GM06990 (cell line): Measurements from ENCODE around the gene HS3ST6.
A peak's percentile ranks its signal among the peaks of the same experiment; 100 is the strongest.

ENCODE experiments used
- DNase-seq: peaks from one replicate; pipeline ENCODE4 v3.0.0-alpha.2; 2011; ENCODE audit not compliant: insufficient read length; ENCODE audit errors: extremely low read depth
- H3K27me3 ChIP-seq: replicated peaks from 2 replicates; pipeline ENCODE4 v1.6.0; 2011; ENCODE audit warnings: low read length; ENCODE audit not compliant: control insufficient read depth, insufficient read depth
- H3K36me3 ChIP-seq: 2 replicates; pipeline ENCODE4 v1.5.1; 2011; ENCODE audit warnings: low read length; ENCODE audit not compliant: control insufficient read depth, insufficient read depth
- H3K4me3 ChIP-seq: replicated peaks from 2 replicates; pipeline ENCODE4 v1.5.1; 2011; ENCODE audit warnings: low read depth, mild to moderate bottlenecking, control low read depth, low read length
- TF ChIP-seq, protein P1 (sequence below): IDR thresholded peaks from 2 replicates; pipeline ENCODE4 v1.5.1; 2011; ENCODE audit warnings: low read length, control low read depth, mild to moderate bottlenecking, inconsistent platforms; ENCODE audit not compliant: insufficient read depth, poor library complexity, severe bottlenecking

Gene HS3ST6

DNA sequence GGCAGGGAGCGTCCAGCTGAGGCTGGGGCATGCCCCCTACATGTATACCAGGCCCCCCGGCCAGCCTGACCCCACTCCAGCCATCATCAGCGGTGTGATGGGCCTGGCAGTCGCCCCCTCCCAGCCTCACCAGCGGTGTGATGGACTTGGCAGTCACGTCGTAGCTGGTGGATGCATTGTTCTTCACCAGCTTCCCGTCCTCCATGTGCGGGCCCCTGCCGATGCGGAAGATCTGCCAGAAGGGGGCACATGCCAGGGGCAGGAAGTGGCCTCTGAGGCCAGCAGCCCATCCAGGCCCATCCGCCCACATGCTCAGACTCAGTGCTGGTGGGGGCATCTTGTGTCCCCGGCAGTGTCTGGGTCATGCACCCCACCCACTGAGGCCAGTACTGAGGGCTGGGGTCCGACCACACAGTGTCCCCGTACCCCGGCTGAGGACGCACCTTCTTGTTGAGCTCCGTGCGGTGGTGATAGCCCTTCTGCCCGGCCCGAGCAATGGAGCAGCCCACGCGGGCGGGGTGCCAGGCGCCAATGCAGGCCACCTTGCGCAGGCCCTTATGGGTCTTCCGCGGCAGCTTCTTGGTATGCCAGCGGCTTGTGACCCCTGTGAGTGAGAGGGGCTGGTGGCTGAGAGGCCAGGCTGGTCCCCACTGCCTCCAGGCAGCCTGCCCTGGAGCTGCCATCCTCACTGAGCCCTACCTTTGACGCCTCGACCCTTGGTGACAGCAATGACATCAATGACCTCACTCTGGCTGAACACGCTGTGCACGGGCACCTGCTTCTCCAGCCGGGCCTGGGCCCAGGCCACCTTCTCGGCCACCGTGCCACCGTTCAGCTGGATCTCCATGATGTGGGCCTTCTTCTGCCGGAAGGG is 28.5 kb upstream of the HS3ST6 start:
- Histone ChIP-seq H3K36me3 (no peaks in the 10 kb centered on the region), H3K27me3 (no peaks in the 10 kb centered on the region), H3K4me3 (no peak overlapping the region)
- TF ChIP-seq, protein P1, sequence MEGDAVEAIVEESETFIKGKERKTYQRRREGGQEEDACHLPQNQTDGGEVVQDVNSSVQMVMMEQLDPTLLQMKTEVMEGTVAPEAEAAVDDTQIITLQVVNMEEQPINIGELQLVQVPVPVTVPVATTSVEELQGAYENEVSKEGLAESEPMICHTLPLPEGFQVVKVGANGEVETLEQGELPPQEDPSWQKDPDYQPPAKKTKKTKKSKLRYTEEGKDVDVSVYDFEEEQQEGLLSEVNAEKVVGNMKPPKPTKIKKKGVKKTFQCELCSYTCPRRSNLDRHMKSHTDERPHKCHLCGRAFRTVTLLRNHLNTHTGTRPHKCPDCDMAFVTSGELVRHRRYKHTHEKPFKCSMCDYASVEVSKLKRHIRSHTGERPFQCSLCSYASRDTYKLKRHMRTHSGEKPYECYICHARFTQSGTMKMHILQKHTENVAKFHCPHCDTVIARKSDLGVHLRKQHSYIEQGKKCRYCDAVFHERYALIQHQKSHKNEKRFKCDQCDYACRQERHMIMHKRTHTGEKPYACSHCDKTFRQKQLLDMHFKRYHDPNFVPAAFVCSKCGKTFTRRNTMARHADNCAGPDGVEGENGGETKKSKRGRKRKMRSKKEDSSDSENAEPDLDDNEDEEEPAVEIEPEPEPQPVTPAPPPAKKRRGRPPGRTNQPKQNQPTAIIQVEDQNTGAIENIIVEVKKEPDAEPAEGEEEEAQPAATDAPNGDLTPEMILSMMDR = no peak
- no peak for DNase-seq

DNA sequence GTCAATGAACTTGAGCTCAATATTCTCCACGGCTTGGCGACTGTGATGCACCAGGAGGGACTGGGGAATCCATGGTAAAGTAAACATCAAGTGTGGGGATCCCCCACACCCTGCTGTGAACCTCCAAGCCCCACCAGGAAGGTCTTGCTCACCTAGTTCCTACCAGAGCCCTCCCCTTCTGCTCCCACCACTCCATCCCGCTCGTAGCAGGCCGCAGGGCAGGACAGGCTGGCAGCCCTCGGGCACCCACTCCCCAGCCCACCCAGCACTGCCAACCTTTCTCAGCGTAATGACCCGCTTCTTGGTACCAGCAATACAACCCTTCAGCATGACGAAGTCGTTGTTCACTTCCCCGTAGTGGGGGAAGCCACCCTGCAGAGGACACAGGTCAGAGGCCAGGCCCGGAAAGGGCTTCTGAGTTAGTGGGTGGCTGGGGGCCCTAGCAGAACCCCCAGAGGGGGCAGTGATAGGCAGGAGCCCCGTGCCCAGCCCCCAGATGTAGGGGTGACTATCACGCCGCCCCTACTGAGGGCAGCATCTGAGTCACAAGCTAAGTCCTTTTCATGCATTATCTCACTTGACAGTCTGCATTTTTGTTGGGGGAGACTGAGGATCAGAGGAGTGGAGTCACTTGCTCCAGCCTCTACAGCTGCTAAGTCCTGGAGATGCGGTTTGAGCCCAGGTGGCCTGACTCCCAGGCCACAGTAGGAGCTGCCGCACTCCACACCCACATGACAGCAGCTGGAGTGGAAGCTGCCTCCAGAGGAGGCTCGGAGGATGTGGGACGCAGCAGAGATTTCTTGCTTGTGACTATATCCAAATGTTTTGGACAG is 27.6 kb upstream of the HS3ST6 start:
- TF ChIP-seq, protein P1 = no peak
- no peaks in the 10 kb centered on the region for H3K27me3 ChIP-seq
- no peak for DNase-seq
- peaks cover 2% of the 10 kb centered on the region; the same call in 1 of the 2 replicates for H3K36me3 ChIP-seq
- no peak overlapping the region for H3K4me3 ChIP-seq

DNA sequence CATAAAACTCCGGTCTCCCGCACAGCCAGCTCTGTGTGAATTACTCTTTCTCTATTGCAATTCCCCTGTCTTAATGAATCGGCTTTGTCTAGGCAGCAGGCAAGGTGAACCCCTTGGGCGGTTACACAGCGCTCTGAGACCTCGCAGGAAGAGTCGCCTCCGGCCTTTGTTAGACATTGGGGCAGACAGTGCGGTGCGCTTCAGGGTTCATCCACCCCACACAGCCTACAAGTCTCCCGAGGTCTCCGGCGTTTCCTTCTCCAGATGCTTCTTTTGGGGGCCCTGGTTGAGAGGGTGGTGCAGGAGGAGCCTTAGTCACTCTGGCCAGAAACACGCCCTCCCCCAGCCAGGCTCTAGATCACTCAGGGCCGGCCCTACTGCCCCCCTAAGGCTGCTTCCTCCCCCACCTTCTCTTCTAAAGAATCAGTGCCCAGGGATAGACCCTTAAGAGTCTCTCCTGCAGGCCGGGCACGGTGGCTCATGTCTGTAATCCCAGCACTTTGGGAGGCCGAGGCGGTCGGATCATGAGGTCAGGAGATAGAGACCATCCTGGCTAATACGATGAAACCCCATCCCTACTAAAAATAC is 26.5 kb upstream of the HS3ST6 start:
- peaks cover 8% of the 10 kb centered on the region for H3K36me3 ChIP-seq
- TF ChIP-seq, protein P1 = no peak
- no peaks in the 10 kb centered on the region for H3K27me3 ChIP-seq
- H3K4me3 ChIP-seq = no peak overlapping the region
- DNase-seq = no peak

DNA sequence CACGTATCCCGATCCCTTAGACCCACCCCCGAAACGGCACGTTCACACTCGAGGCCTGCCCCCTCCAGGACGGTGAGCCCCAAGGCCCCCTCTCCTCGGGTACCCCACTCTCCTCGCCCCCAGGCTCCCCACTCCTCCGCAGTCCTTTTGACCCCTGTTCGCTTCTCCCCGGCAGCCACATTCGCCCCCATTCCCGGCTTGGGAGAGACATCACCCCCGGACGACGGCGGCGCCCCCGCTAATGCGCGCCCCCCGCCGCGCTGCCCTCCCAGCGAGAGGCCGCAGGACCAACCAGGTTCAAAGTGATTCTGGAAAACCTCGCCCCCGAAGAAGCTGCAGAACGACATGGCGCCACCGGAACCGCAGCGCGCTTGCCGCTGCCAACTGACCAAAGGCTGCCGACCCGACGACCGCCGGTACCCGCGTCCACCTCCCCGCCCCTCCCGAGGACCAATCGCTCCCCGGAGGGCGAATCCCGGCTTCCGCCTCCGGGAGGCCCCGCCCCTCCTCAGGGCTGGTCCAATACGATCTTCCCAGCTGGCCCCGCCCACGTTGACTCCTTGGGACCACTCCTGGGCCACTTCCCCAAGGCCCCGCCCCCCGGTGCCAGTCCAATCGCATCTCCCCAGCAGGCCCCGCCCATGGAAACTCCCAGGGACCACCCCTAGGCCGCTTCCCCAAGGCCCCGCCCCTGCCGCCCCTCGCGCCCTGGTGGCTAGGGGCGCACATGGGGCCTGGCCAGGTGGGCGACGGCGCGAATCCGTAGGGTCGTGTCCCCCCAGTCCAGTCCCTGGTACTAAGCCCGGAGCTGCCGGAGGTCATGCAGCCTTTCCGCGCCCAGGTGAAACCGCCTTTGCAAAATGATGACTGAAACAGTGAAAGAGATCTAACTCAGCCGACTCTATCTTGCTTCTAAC is 24.9 kb upstream of the HS3ST6 start, which contains the start of gene MSRB1:
MSRB1 (minus strand) TSS at position 390 of the 917 bp plus-strand sequence; CDS start at position 347, 43 bp downstream.
- peak; percentile 97 for DNase-seq
- TF ChIP-seq, protein P1 = no peak
- H3K27me3 ChIP-seq = no peaks in the 10 kb centered on the region
- H3K36me3 ChIP-seq = peaks cover 19% of the 10 kb centered on the region
- H3K4me3 ChIP-seq = peak within 1 kb of the TSS; percentile 79
